ENCODE data around the gene VMAC. TPM values are rescaled to one million over a fixed set of nuclear protein-coding genes. Genes with fewer than 3 reads are reported as not detected.

Gene VMAC
- polyA plus RNA-seq, 1 donor (not counting 4 experiments of a cell fraction or from before 2014, with no cell fraction given): 2.2 TPM

GRCh38 chr19:5929625-5930024 lies 25.0 kb downstream of the VMAC start:
- FAIRE-seq (no peak), DNase-seq (ENCODE audit: low read depth, low spot score) (no peak)
- TF ChIP-seq EZH2 (IDR thresholded peaks at IDR 0.05; ENCODE audit: low read length) (no peak), CTCF (optimal IDR thresholded peaks at IDR 0.05 in 1 of 3, IDR thresholded peaks at IDR 0.05 in 1 of 3, conservative IDR thresholded peaks at IDR 0.05 in 1 of 3; ENCODE audit: extremely low read depth in 1 of 3, insufficient read depth in 2 of 3, low read length in 3 of 3) (no peak)
- Histone ChIP-seq H3K9me3 (ENCODE audit: control insufficient read depth, low read depth, low read length) (no peaks in the 10 kb centered on the region), H3K27me3 (ENCODE audit: control insufficient read depth, extremely low read depth, insufficient read depth, low read length) (no peaks in the 10 kb centered on the region), H3K27ac (ENCODE audit: control insufficient read depth, insufficient read depth, low read length) (no peak overlapping the region), H4K20me1 (ENCODE audit: control insufficient read depth, extremely low read depth, insufficient read depth, low read length) (peaks cover 4% of the 10 kb centered on the region), H3K4me2 (ENCODE audit: control insufficient read depth, extremely low read depth, insufficient read depth, low read depth, low read length) (no peak overlapping the region), H3K79me2 (ENCODE audit: control insufficient read depth, insufficient read depth, low read length) (no peaks in the 10 kb centered on the region), H3K4me3 (ENCODE audit: control insufficient read depth in 2 of 3, extremely low read depth in 1 of 3, insufficient read depth in 2 of 3, low read depth in 1 of 3, low read length in 3 of 3) (no peak overlapping the region), H3K9me1 (ENCODE audit: control insufficient read depth, extremely low read depth, insufficient read depth, low read length) (no peaks in the 10 kb centered on the region), H3K36me3 (ENCODE audit: control insufficient read depth in 2 of 2, extremely low read depth in 1 of 2, insufficient read depth in 2 of 2, low read length in 2 of 2) (peaks cover 35 to 55% of the 10 kb centered on the region in 2 experiments), H3K9ac (ENCODE audit: control insufficient read depth, extremely low read depth, insufficient read depth, low read length) (no peak overlapping the region), H2AFZ (ENCODE audit: control insufficient read depth, low read length) (no peak overlapping the region), H3K4me1 (ENCODE audit: control insufficient read depth, extremely low read depth, insufficient read depth, low read length) (no peaks in the 10 kb centered on the region)
- dilution Hi-C loops (cut with MboI; ENCODE audit: extremely low pct_ligation_motif_present, low sequenced_read_pairs): no loop called here

GRCh38 chr19:5931251-5931650 lies 26.6 kb downstream of the VMAC start:
- Histone ChIP-seq H2AFZ (ENCODE audit: control insufficient read depth, low read length) (no peak overlapping the region), H3K79me2 (ENCODE audit: control insufficient read depth, insufficient read depth, low read length) (no peaks in the 10 kb centered on the region), H3K4me3 (ENCODE audit: control insufficient read depth in 2 of 3, extremely low read depth in 1 of 3, insufficient read depth in 2 of 3, low read depth in 1 of 3, low read length in 3 of 3) (no peak overlapping the region), H3K9me3 (ENCODE audit: control insufficient read depth, low read depth, low read length) (no peaks in the 10 kb centered on the region), H4K20me1 (ENCODE audit: control insufficient read depth, extremely low read depth, insufficient read depth, low read length) (peaks cover 4% of the 10 kb centered on the region), H3K36me3 (ENCODE audit: control insufficient read depth in 2 of 2, extremely low read depth in 1 of 2, insufficient read depth in 2 of 2, low read length in 2 of 2) (peaks cover 39 to 50% of the 10 kb centered on the region in 2 experiments), H3K9me1 (ENCODE audit: control insufficient read depth, extremely low read depth, insufficient read depth, low read length) (no peaks in the 10 kb centered on the region), H3K4me1 (ENCODE audit: control insufficient read depth, extremely low read depth, insufficient read depth, low read length) (no peaks in the 10 kb centered on the region), H3K9ac (ENCODE audit: control insufficient read depth, extremely low read depth, insufficient read depth, low read length) (no peak overlapping the region), H3K27ac (ENCODE audit: control insufficient read depth, insufficient read depth, low read length) (no peak overlapping the region), H3K4me2 (ENCODE audit: control insufficient read depth, extremely low read depth, insufficient read depth, low read depth, low read length) (no peak overlapping the region), H3K27me3 (ENCODE audit: control insufficient read depth, extremely low read depth, insufficient read depth, low read length) (no peaks in the 10 kb centered on the region)
- TF ChIP-seq EZH2 (IDR thresholded peaks at IDR 0.05; ENCODE audit: low read length): no peak
- TF ChIP-seq CTCF (optimal IDR thresholded peaks at IDR 0.05 in 1 of 3, IDR thresholded peaks at IDR 0.05 in 1 of 3, conservative IDR thresholded peaks at IDR 0.05 in 1 of 3; ENCODE audit: extremely low read depth in 1 of 3, insufficient read depth in 2 of 3, low read length in 3 of 3): no peak
- DNase-seq (ENCODE audit: low read depth, low spot score): no peak
- no peak for FAIRE-seq
- dilution Hi-C loops (cut with MboI; ENCODE audit: extremely low pct_ligation_motif_present, low sequenced_read_pairs): no loop called here
